CD14-positive monocyte (primary cell): ENCODE data around the gene LIG4. TPM values are rescaled to one million over a fixed set of nuclear protein-coding genes. Genes with fewer than 3 reads are reported as not detected.

Experiments used
- DNase-seq, 3 donors: peaks; one replicate each; pipeline ENCODE4 v3.0.0-alpha.2; 2011 to 2022
- H2AFZ ChIP-seq: 2 replicates; pipeline ENCODE4 v1.6.0; 2012; ENCODE audit warnings: mild to moderate bottlenecking, low read depth, low read length, inconsistent platforms; ENCODE audit not compliant: insufficient read depth, poor library complexity, severe bottlenecking
- H3K27ac ChIP-seq, 2 donors: 1 replicate in 1 of 2; 2 replicates in 1 of 2; pipeline ENCODE4 v1.5.1; 2012 to 2013; ENCODE audit warnings: low read length in 2 of 2, control low read depth in 1 of 2, inconsistent platforms in 1 of 2, low read depth in 1 of 2, mild to moderate bottlenecking in 1 of 2
- H3K27me3 ChIP-seq, 2 donors: one replicate each; pipeline versions ENCODE4 v1.6.0 to v1.6.1; 2011 to 2013; ENCODE audit warnings: low read length in 2 of 2; ENCODE audit not compliant: control insufficient read depth in 2 of 2, insufficient read depth in 2 of 2
- H3K36me3 ChIP-seq, 2 donors: replicated peaks in 1 of 2; 1 replicate in 1 of 2; 2 replicates in 1 of 2; pipeline versions ENCODE4 v1.5.1 to v1.6.1; 2012 to 2013; ENCODE audit warnings: low read length in 2 of 2, control low read depth in 1 of 2, inconsistent platforms in 1 of 2, mild to moderate bottlenecking in 1 of 2; ENCODE audit not compliant: insufficient read depth in 2 of 2, control insufficient read depth in 1 of 2
- H3K4me1 ChIP-seq, 2 donors: 1 replicate in 1 of 2; 2 replicates in 1 of 2; pipeline versions ENCODE4 v1.5.1 to v1.6.1; 2012 to 2013; ENCODE audit warnings: low read length in 2 of 2, control low read depth in 1 of 2, inconsistent platforms in 1 of 2, mild to moderate bottlenecking in 1 of 2, moderate library complexity in 1 of 2; ENCODE audit not compliant: insufficient read depth in 2 of 2, control insufficient read depth in 1 of 2
- H3K4me2 ChIP-seq: replicated peaks from 2 replicates; pipeline ENCODE3; 2012; ENCODE audit warnings: low read length, moderate library complexity, mild to moderate bottlenecking; ENCODE audit not compliant: poor library complexity, severe bottlenecking; ENCODE audit errors: extremely low read depth
- H3K4me3 ChIP-seq, 3 experiments: fragments of 200-600 bp in 1 of 3; sonication (generic) in 1 of 3; replicated peaks in 1 of 3; 1 replicate in 2 of 3; 2 replicates in 1 of 3; pipeline ENCODE4 v1.5.1; 2011 to 2013; ENCODE audit warnings: low read length in 3 of 3, mild to moderate bottlenecking in 3 of 3, control low read depth in 2 of 3, low read depth in 2 of 3, inconsistent platforms in 1 of 3, moderate library complexity in 1 of 3
- H3K79me2 ChIP-seq: 2 replicates; pipeline ENCODE4 v1.6.0; 2012; ENCODE audit warnings: mild to moderate bottlenecking, control low read depth, inconsistent platforms, low read length, moderate library complexity; ENCODE audit not compliant: insufficient read depth
- H3K9ac ChIP-seq: 2 replicates; pipeline ENCODE4 v1.6.0; 2017; ENCODE audit warnings: low read length, mild to moderate bottlenecking; ENCODE audit not compliant: insufficient read depth, poor library complexity, severe bottlenecking
- H3K9me3 ChIP-seq, 2 donors: replicated peaks in 1 of 2; 1 replicate in 1 of 2; 2 replicates in 1 of 2; pipeline versions ENCODE4 v1.5.1 to v1.6.1; 2012 to 2013; ENCODE audit warnings: low read length in 2 of 2, control low read depth in 1 of 2; ENCODE audit not compliant: control insufficient read depth in 1 of 2, insufficient read depth in 1 of 2
- H4K20me1 ChIP-seq: 2 replicates; pipeline ENCODE4 v1.6.0; 2012; ENCODE audit warnings: mild to moderate bottlenecking, low read length, control low read depth, moderate library complexity; ENCODE audit not compliant: insufficient read depth
- H3K27ac Mint-ChIP-seq, 7 donors: one replicate each; pipeline ENCODE4 v1.8.0; 2020; ENCODE audit warnings: mild to moderate bottlenecking in 7 of 7, mixed read lengths in 7 of 7, moderate library complexity in 6 of 7, inconsistent platforms in 2 of 7
- H3K27me3 Mint-ChIP-seq, 3 donors: one replicate each; pipeline ENCODE4 v1.8.0; 2021 to 2022; ENCODE audit warnings: low read depth in 3 of 3, mild to moderate bottlenecking in 3 of 3, mixed read lengths in 3 of 3, moderate library complexity in 3 of 3, inconsistent platforms in 1 of 3
- H3K36me3 Mint-ChIP-seq, 2 donors: one replicate each; pipeline ENCODE4 v1.8.0; 2020; ENCODE audit warnings: mixed read lengths in 2 of 2, inconsistent platforms in 1 of 2, mild to moderate bottlenecking in 1 of 2
- H3K4me1 Mint-ChIP-seq: one replicate; pipeline ENCODE4 v1.8.0; 2020; ENCODE audit warnings: mild to moderate bottlenecking, mixed read lengths
- H3K4me3 Mint-ChIP-seq, 2 donors: one replicate each; pipeline ENCODE4 v1.8.0; 2020; ENCODE audit warnings: mild to moderate bottlenecking in 2 of 2, mixed read lengths in 2 of 2, moderate library complexity in 1 of 2
- H3K9me3 Mint-ChIP-seq, 7 donors: one replicate each; pipeline ENCODE4 v1.8.0; 2020 to 2022; ENCODE audit warnings: mixed read lengths in 7 of 7, mild to moderate bottlenecking in 6 of 7, moderate library complexity in 6 of 7, inconsistent platforms in 2 of 7
- CTCF ChIP-seq: fragments of 200-600 bp; IDR thresholded peaks from one replicate; pipeline ENCODE4 v1.8.0; 2022; ENCODE audit warnings: antibody characterized with exemption, mild to moderate bottlenecking
- WGBS: methylation state at CpG from one replicate; pipeline ENCODE4 v1.1.5; 2013; ENCODE audit warnings: missing lambda C conversion rate; ENCODE audit not compliant: insufficient coverage; 5-methylcytosine and 5-hydroxymethylcytosine counted together
- intact Hi-C, 2 donors: fragments of 100-400 bp; cut with micrococcal nuclease; formaldehyde crosslinking; loops; one replicate each; pipeline versions ENCODE4 v1.15.0 to v1.15.1; 2023
- polyA plus RNA-seq, 3 donors: library from polyadenylated mRNA; depleted of rRNA in 1 of 3; unstranded in 2 of 3; stranded (reverse) in 1 of 3; fragments of 300-500 nt in 2 of 3; fragments of >200 nt in 1 of 3; fragmentation: Illumina TruSeq in 2 of 3; gene quantifications; 1 replicate in 2 of 3; 2 replicates in 1 of 3; pipeline ENCODE4 v1.2.3, GENCODE V29; 2012 to 2021

LIG4 gene
- polyA plus RNA-seq, 3 donors, result 3.7 to 6.2 (median 5.2) TPM

- WGBS, result 80% methylated on average over 1 of the region's 1 CpG
- Histone ChIP-seq H3K4me2 (no peak overlapping the region), H3K36me3 (no peaks in the 10 kb centered on the region), H4K20me1 (no peaks in the 10 kb centered on the region), H3K27me3 (no peaks in the 10 kb centered on the region), H2AFZ (no peak overlapping the region), H3K9ac (no peak overlapping the region), H3K27ac (no peak overlapping the region), H3K4me1 (no peaks in the 10 kb centered on the region), H3K9me3 (peaks cover 19 to 22% of the 10 kb centered on the region in 2 donors), H3K79me2 (no peaks in the 10 kb centered on the region), H3K4me3 (no peak overlapping the region)
- H3K36me3 Mint-ChIP-seq, result no peaks in the 10 kb centered on the region
- no peak for TF ChIP-seq CTCF
- no peak overlapping the region for H3K27ac Mint-ChIP-seq
- H3K4me1 Mint-ChIP-seq, result no peaks in the 10 kb centered on the region
- intact Hi-C loops, result no loop called here
- H3K4me3 Mint-ChIP-seq, result no peak overlapping the region
- peaks cover 17 to 34% (median 23%) of the 10 kb centered on the region in 7 donors for H3K9me3 Mint-ChIP-seq
- H3K27me3 Mint-ChIP-seq, result peaks cover 0 to 3% (median 1%) of the 10 kb centered on the region in 3 donors
- no peak for DNase-seq
These were observed 20.2 kb downstream of the LIG4 start for GRCh38 chr13:108195146-108195545.

DNA sequence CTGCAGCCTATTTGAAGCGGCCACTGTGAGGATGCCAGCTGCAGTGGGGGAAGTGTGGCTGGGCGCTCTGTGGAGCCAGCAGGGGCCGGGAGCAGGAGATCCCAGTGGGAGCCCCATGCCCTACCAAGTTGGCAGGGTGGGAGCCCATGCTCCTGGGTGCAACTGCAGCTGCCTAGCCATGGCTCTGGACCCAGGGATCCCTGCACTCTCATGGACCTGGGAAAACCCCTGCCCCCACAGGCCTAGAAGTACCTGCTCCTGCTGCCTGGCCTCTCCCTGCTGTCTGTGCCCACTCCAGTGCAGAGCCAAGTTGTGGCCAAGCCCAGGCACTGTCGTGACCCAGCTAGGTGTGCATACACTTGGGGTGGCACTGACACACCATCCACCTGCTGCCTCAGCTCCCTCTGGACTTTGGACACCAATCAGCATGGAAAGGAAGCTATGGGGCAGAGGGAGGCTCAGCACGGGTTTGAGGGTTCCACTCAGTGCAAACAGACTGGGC, 20.9 kb downstream of the LIG4 start:
- no peak overlapping the region for H3K4me3 Mint-ChIP-seq
- H4K20me1 ChIP-seq, result no peaks in the 10 kb centered on the region

More for the DNA sequence above, 20.9 kb downstream of the LIG4 start:
- Mint-ChIP-seq H3K27ac (no peak overlapping the region), H3K27me3 (peaks cover 0 to 5% (median 1%) of the 10 kb centered on the region in 3 donors), H3K9me3 (peaks cover 16 to 34% (median 28%) of the 10 kb centered on the region in 7 donors), H3K36me3 (no peaks in the 10 kb centered on the region), H3K4me1 (no peaks in the 10 kb centered on the region)
- intact Hi-C loops, result no loop called here
- 89% methylated on average over 4 of the region's 5 CpGs for WGBS
- Histone ChIP-seq H3K79me2 (no peaks in the 10 kb centered on the region), H3K4me2 (no peak overlapping the region), H3K4me1 (no peaks in the 10 kb centered on the region), H3K27ac (no peak overlapping the region), H2AFZ (no peak overlapping the region), H3K4me3 (no peak overlapping the region), H3K36me3 (no peaks in the 10 kb centered on the region), H3K27me3 (no peaks in the 10 kb centered on the region), H3K9ac (no peak overlapping the region), H3K9me3 (peaks cover 19 to 22% of the 10 kb centered on the region in 2 donors)
- no peak for DNase-seq
- TF ChIP-seq CTCF, result no peak
